ENCODE data around the gene MAPK10. TPM values are rescaled to one million over a fixed set of nuclear protein-coding genes. Genes with fewer than 3 reads are reported as not detected.

MAPK10 gene
- 23.6 TPM for total RNA-seq
- long read RNA-seq, partial matches to known transcripts, result 1 of 8 reads
- long read RNA-seq, other reads (novel, unspliced or antisense), result 6 of 8 reads

DNA sequence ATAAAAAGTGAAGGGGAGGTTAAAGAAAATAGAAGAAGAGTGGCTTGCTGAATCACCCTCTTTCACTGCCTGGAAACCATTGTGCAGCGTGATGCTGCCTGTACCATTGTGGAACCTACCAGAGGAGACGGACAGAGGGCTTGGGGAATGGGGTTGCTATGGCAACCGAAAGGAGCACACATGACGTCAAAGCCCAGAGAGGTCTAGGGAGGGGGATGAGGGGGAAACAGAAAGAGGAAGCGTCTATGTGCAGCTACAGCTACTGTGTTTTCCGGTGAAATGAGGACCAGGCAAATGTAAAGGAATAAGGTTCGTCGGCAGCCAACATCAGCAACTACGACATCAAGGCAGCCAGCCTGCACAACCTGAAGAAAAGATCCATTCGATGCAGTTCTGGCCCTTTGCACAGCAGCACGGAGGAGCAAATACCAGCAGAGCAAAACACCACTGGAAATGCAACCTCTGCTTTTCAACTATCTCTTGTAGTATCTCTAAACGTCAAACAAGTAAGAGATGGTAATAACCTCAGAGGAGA lies at the start of gene MAPK10:
TSS of gene MAPK10 (minus strand) at position 110 of the 535 bp plus-strand sequence.
- no peak within 1 kb of the TSS for H3K27ac ChIP-seq
- H3K4me3 ChIP-seq, result peak within 1 kb of the TSS; percentile 30
- DNase-seq, result peak; percentile 63

GRCh38 chr4:86403575-86403974 lies 43.7 kb upstream of the MAPK10 start:
- Histone ChIP-seq H3K27me3 (no peaks in the 10 kb centered on the region), H3K4me3 (no peak overlapping the region), H3K27ac (no peak overlapping the region), H3K36me3 (no peaks in the 10 kb centered on the region), H3K9me3 (no peaks in the 10 kb centered on the region), H3K4me1 (no peaks in the 10 kb centered on the region)
- ATAC-seq, result no peak
- DNase-seq, result no peak
- TF ChIP-seq, protein P1, sequence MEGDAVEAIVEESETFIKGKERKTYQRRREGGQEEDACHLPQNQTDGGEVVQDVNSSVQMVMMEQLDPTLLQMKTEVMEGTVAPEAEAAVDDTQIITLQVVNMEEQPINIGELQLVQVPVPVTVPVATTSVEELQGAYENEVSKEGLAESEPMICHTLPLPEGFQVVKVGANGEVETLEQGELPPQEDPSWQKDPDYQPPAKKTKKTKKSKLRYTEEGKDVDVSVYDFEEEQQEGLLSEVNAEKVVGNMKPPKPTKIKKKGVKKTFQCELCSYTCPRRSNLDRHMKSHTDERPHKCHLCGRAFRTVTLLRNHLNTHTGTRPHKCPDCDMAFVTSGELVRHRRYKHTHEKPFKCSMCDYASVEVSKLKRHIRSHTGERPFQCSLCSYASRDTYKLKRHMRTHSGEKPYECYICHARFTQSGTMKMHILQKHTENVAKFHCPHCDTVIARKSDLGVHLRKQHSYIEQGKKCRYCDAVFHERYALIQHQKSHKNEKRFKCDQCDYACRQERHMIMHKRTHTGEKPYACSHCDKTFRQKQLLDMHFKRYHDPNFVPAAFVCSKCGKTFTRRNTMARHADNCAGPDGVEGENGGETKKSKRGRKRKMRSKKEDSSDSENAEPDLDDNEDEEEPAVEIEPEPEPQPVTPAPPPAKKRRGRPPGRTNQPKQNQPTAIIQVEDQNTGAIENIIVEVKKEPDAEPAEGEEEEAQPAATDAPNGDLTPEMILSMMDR (IDR thresholded peaks at IDR 0.05), result no peak
- intact Hi-C loops (cut with DNase I), result no loop called here

More for the DNA sequence above, at the start of gene MAPK10:
- Histone ChIP-seq H3K4me1 (no peaks in the 10 kb centered on the region), H3K9me3 (no peaks in the 10 kb centered on the region), H3K27me3 (no peaks in the 10 kb centered on the region), H3K36me3 (no peaks in the 10 kb centered on the region)
- peak; percentile 97 for ATAC-seq
- intact Hi-C loops (cut with DNase I), result no loop called here
- TF ChIP-seq, protein P1 (IDR thresholded peaks at IDR 0.05), result no peak

DNA sequence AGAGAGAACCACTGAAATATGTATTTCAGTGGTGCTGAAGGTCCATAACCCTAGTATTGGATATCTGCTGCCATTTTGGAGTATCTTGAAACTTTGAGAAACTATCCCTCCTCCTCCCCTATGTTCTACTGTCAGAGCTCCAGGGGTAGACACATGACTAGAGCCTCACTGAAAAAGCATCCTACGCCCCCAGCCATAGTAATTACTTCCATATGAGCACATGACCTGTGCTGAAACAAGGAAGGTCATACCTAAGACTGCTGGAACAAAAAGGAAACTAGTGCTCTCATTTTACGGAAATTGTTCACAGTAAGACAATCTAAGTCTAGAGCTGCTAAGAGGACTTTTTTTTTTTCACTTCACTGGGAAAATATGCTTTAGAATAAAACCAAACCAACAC lies 42.0 kb upstream of the MAPK10 start:
- Histone ChIP-seq H3K4me1 (no peaks in the 10 kb centered on the region), H3K36me3 (no peaks in the 10 kb centered on the region), H3K27me3 (no peaks in the 10 kb centered on the region), H3K4me3 (no peak overlapping the region), H3K27ac (no peak overlapping the region), H3K9me3 (no peaks in the 10 kb centered on the region)
- TF ChIP-seq, protein P1 (IDR thresholded peaks at IDR 0.05), result no peak
- no peak for DNase-seq
- intact Hi-C loops (cut with DNase I), result no loop called here
- no peak for ATAC-seq

DNA sequence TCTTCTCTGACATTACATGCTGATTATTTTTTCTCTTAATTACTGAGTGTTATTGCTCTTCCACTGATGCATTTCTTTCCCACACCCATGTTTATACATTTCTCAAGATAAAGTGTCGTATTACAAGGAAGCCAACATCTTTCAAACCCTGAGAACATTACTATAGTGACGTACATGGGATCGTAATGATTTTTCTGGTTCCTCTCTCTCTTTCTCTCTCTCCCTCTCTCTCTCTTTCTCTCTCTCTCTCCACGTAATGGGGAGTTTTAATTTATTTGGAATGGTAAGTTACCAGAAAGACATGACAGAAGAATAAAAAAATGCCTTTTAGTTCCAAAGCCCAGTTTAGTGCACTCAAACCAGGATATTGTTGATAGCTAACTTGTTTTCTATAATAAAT lies 40.4 kb upstream of the MAPK10 start:
- TF ChIP-seq, protein P1 (IDR thresholded peaks at IDR 0.05), result no peak
- Histone ChIP-seq H3K27me3 (no peaks in the 10 kb centered on the region), H3K4me1 (no peaks in the 10 kb centered on the region), H3K36me3 (no peaks in the 10 kb centered on the region), H3K4me3 (no peak overlapping the region), H3K27ac (no peak overlapping the region), H3K9me3 (no peaks in the 10 kb centered on the region)
- ATAC-seq (no peak), DNase-seq (no peak)
- intact Hi-C loops (cut with DNase I), result no loop called here

GRCh38 chr4:86398187-86398586 lies 38.3 kb upstream of the MAPK10 start:
- no peak for ATAC-seq
- no peaks in the 10 kb centered on the region for H3K36me3 ChIP-seq
- no peaks in the 10 kb centered on the region for H3K9me3 ChIP-seq
- intact Hi-C loops (cut with DNase I), result no loop called here
- no peak overlapping the region for H3K4me3 ChIP-seq
- no peaks in the 10 kb centered on the region for H3K4me1 ChIP-seq
- no peak for DNase-seq
- H3K27ac ChIP-seq, result no peak overlapping the region
- H3K27me3 ChIP-seq, result no peaks in the 10 kb centered on the region
- TF ChIP-seq, protein P1 (IDR thresholded peaks at IDR 0.05), result no peak

DNA sequence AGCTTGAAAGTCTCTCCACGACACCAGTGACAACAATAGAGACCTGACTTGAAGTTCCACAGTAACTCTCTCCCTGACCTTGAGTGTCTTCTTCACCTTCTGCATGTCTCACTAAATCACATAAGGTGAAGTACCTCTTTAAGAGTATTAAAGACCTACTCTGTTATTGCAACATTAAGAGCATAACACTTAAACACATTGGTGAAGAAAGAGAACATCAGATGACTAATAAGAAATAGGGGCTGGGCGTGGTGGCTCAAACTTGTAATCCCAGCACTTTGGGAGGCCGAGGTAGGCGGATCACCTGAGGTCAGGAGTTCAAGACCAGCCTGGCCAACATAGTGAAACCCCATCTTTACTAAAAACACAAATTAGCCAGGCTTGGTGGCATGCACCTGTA lies 33.9 kb upstream of the MAPK10 start:
- Histone ChIP-seq H3K27me3 (no peaks in the 10 kb centered on the region), H3K27ac (no peak overlapping the region), H3K4me3 (no peak overlapping the region), H3K9me3 (no peaks in the 10 kb centered on the region), H3K4me1 (no peaks in the 10 kb centered on the region), H3K36me3 (no peaks in the 10 kb centered on the region)
- TF ChIP-seq, protein P1 (IDR thresholded peaks at IDR 0.05), result no peak
- intact Hi-C loops (cut with DNase I), result no loop called here
- no peak for DNase-seq
- ATAC-seq, result no peak

Data from upper lobe of right lung (tissue), 1 donor.